ENCODE data around the gene MAML3. TPM values are rescaled to one million over a fixed set of nuclear protein-coding genes. Genes with fewer than 3 reads are reported as not detected.

The MAML3 gene
- total and polyA plus RNA-seq, 9 donors, result 11.1 to 23.8 (median 14.9) TPM

DNA sequence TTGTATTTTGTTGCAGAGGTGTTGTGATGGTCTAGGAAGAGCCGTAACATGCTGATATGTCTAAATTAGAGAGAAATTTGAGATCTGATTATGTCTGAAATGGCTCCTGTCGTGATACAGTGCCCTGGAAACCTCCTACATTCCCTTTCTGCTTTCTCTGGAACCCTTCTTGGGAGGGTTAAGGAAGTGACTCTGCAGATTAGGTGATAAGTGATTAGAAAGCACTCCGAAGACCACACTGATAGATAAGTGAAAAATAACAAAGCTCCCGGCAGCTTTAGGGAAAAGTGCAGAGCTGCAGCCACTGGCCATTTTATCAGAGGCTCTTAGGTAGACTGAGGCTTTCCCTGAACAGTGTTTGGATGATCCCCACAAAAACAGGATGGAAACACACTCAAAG is 377.7 kb downstream of the MAML3 start:
- Histone ChIP-seq H3K4me1 (ENCODE audit: insufficient read depth) (no peaks in the 10 kb centered on the region), H3K36me3 (no peaks in the 10 kb centered on the region), H3K4me3 (no peak overlapping the region), H3K27ac (no peak overlapping the region), H3K27me3 (no peaks in the 10 kb centered on the region), H3K9me3 (no peaks in the 10 kb centered on the region)
- TF ChIP-seq POLR2A (IDR thresholded peaks at IDR 0.05) (no peak), EP300 (IDR thresholded peaks at IDR 0.05) (no peak)
- TF ChIP-seq, protein P1, sequence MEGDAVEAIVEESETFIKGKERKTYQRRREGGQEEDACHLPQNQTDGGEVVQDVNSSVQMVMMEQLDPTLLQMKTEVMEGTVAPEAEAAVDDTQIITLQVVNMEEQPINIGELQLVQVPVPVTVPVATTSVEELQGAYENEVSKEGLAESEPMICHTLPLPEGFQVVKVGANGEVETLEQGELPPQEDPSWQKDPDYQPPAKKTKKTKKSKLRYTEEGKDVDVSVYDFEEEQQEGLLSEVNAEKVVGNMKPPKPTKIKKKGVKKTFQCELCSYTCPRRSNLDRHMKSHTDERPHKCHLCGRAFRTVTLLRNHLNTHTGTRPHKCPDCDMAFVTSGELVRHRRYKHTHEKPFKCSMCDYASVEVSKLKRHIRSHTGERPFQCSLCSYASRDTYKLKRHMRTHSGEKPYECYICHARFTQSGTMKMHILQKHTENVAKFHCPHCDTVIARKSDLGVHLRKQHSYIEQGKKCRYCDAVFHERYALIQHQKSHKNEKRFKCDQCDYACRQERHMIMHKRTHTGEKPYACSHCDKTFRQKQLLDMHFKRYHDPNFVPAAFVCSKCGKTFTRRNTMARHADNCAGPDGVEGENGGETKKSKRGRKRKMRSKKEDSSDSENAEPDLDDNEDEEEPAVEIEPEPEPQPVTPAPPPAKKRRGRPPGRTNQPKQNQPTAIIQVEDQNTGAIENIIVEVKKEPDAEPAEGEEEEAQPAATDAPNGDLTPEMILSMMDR (IDR thresholded peaks at IDR 0.05), result no peak
- 72 to 89% (median 73%) methylated on average over 4 of the region's 4 CpGs for WGBS, 3 donors
- DNase-seq, result no peak
- intact Hi-C loops (cut with DNase I), result no loop called here

DNA sequence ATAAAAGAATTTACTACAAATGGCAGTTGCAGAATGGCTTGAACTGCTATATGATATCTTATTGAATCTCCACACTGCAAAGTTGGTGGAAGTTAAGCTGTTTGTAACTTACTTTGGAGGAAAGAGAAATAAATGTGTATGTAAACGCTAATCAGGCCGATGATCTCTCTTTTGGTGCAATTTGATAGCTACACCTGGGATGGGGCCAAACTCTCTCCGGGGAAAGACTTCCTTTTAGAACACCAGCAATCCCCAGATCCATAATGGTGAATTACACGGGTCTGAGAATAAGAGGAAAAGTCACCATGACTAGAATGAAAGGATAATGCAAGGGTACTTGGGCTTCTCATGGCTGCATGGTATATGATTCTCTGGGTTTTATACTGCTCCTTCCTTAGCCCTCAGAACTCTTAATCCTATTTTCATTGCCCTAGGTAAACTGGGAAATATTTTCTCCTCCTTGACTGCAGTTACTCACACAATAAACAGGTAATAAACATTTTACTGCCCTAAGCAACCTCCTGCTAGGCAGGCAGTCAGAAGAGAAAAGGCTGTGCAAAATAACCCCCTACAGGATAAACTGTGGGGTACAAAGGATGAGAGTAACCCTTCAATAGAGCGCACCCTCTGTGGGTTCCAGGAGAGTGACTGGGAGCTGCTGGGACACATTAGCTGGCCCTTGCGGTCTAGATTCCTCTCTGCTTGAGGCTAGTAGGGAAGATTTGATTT is 379.1 kb downstream of the MAML3 start:
- H3K27ac ChIP-seq, result no peak overlapping the region
- no peaks in the 10 kb centered on the region for H3K27me3 ChIP-seq
- WGBS, 3 donors, result 79 to 92% (median 84%) methylated on average over 6 of the region's 6 CpGs
- no peaks in the 10 kb centered on the region for H3K9me3 ChIP-seq
- H3K4me3 ChIP-seq, result no peak overlapping the region
- intact Hi-C loops (cut with DNase I), result no loop called here
- no peak for DNase-seq
- no peaks in the 10 kb centered on the region for H3K36me3 ChIP-seq
- TF ChIP-seq EP300 (IDR thresholded peaks at IDR 0.05), result no peak
- TF ChIP-seq POLR2A (IDR thresholded peaks at IDR 0.05), result no peak
- TF ChIP-seq, protein P1 (IDR thresholded peaks at IDR 0.05), result no peak
- no peaks in the 10 kb centered on the region for H3K4me1 ChIP-seq (ENCODE audit: insufficient read depth)

DNA sequence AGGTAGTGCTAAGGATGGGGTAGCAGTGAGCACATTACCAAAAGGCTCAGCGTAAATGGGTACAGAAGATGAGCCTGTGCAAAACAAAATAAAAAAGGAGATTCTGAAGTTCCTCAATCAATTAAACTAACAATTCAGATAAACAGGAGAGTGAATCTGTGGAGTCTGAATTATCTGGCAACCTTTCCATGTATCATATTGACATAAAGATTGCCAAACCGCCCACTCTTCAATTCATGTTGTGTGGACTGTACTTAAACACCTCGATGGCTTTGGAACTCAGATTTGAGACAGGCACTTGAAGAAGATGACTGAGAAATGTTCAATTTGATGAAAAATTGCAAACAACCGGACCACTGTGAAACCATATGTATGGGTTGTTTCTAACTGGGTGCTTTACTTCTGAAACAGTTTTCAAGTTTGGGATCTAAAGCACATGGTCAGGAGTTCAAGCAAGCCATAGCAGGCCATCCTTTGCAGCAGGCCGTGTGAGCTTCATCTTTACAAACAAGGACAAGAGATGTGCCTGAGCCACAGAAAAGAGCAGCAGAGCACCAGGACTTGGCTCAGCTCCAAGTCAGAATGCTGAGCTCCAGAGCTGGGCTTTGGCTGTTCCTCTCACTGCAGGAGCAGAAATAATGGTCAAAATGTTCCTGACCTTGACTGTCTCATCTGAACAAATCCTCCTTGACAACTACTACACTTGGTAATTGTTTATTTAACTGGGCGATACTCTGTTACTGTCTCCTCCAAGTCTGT is 380.2 kb downstream of the MAML3 start:
- 78 to 81% (median 79%) methylated on average over 6 of the region's 6 CpGs for WGBS, 3 donors
- no peaks in the 10 kb centered on the region for H3K27me3 ChIP-seq
- TF ChIP-seq, protein P1 (IDR thresholded peaks at IDR 0.05), result no peak
- TF ChIP-seq POLR2A (IDR thresholded peaks at IDR 0.05) (no peak), EP300 (IDR thresholded peaks at IDR 0.05) (no peak)
- no peak overlapping the region for H3K4me3 ChIP-seq
- H3K36me3 ChIP-seq, result no peaks in the 10 kb centered on the region
- intact Hi-C loops (cut with DNase I), result no loop called here
- no peaks in the 10 kb centered on the region for H3K9me3 ChIP-seq
- H3K27ac ChIP-seq, result no peak overlapping the region
- H3K4me1 ChIP-seq (ENCODE audit: insufficient read depth), result no peaks in the 10 kb centered on the region
- no peak for DNase-seq

GRCh38 chr4:139770361-139770760 is 383.6 kb downstream of the MAML3 start:
- H3K4me3 ChIP-seq, result no peak overlapping the region
- H3K27me3 ChIP-seq, result no peaks in the 10 kb centered on the region
- no peaks in the 10 kb centered on the region for H3K9me3 ChIP-seq
- DNase-seq, result peak in 1 of 5 donors; percentile 28
- WGBS, 3 donors, result 72 to 87% (median 82%) methylated on average over 4 of the region's 4 CpGs
- no peaks in the 10 kb centered on the region for H3K36me3 ChIP-seq
- intact Hi-C loops (cut with DNase I), result no loop called here
- no peak overlapping the region for H3K27ac ChIP-seq
- H3K4me1 ChIP-seq (ENCODE audit: insufficient read depth), result no peaks in the 10 kb centered on the region
- TF ChIP-seq EP300 (IDR thresholded peaks at IDR 0.05), result no peak
- TF ChIP-seq, protein P1 (IDR thresholded peaks at IDR 0.05), result no peak
- TF ChIP-seq POLR2A (IDR thresholded peaks at IDR 0.05), result no peak
